ENCODE data around the gene VPS26A.

- TF ChIP-seq EZH2 (IDR thresholded peaks at IDR 0.05; ENCODE audit: low read depth): no peak
- TF ChIP-seq CTCF (conservative IDR thresholded peaks at IDR 0.05): no peak
These were observed 58.0 kb downstream of the VPS26A start for GRCh38 chr10:69182005-69182404.
